SK-N-SH treated with all-trans-retinoic acid at 6 μM for 48 hours (cell line): Measurements from ENCODE around the gene NEURL1.

ENCODE experiments used
- CREB5 ChIP-seq: fragments of 250-450 bp; sonication (Bioruptor Pico); IDR thresholded peaks from 2 replicates; pipeline ENCODE4 v1.5.1; 2020; ENCODE audit warnings: low read depth, mild to moderate bottlenecking, moderate library complexity
- CSDC2 ChIP-seq: fragments of 250-450 bp; sonication (Bioruptor Pico); IDR thresholded peaks from 2 replicates; pipeline ENCODE4 v1.5.0; 2020; ENCODE audit warnings: mild to moderate bottlenecking, moderate library complexity
- CSRNP3 ChIP-seq: fragments of 250-450 bp; sonication (Bioruptor Pico); IDR thresholded peaks from 2 replicates; pipeline ENCODE4 v1.5.1; 2021; ENCODE audit warnings: mild to moderate bottlenecking, moderate library complexity
- RARB ChIP-seq: fragments of 250-450 bp; sonication (Bioruptor Pico); IDR thresholded peaks from 2 replicates; pipeline ENCODE4 v1.8.0; 2021; ENCODE audit warnings: mild to moderate bottlenecking, moderate library complexity
- SNAI2 ChIP-seq: fragments of 250-450 bp; sonication (Bioruptor Pico); IDR thresholded peaks from 2 replicates; pipeline ENCODE4 v1.5.0; 2020; ENCODE audit warnings: mild to moderate bottlenecking, moderate library complexity
- TCF4 ChIP-seq: fragments of 250-450 bp; sonication (Bioruptor Pico); IDR thresholded peaks from 2 replicates; pipeline ENCODE4 v1.8.0; 2021; ENCODE audit warnings: mild to moderate bottlenecking, moderate library complexity, borderline replicate concordance
- TSHZ2 ChIP-seq: fragments of 250-450 bp; sonication (Bioruptor Pico); IDR thresholded peaks from 2 replicates; pipeline ENCODE4 v1.5.0; 2020; ENCODE audit warnings: mild to moderate bottlenecking, moderate library complexity
- ZFP3 ChIP-seq: fragments of 250-450 bp; sonication (Bioruptor Pico); IDR thresholded peaks from 2 replicates; pipeline ENCODE4 v1.5.0; 2020; ENCODE audit warnings: mild to moderate bottlenecking, moderate library complexity
- ZFP30 ChIP-seq: fragments of 450-650 bp; formaldehyde crosslinking; IDR thresholded peaks from 2 replicates; pipeline ENCODE4 v1.5.0; 2022; ENCODE audit warnings: mild to moderate bottlenecking, moderate library complexity
- ZNF565 ChIP-seq: fragments of 450-650 bp; formaldehyde crosslinking; conservative IDR thresholded peaks from 2 replicates; pipeline ENCODE4 v1.5.0; 2020; ENCODE audit warnings: low read depth, mild to moderate bottlenecking, moderate library complexity
- ZNF70 ChIP-seq: fragments of 450-650 bp; formaldehyde crosslinking; IDR thresholded peaks from 2 replicates; pipeline ENCODE4 v1.5.0; 2020; ENCODE audit warnings: mild to moderate bottlenecking, moderate library complexity

- no peak for TF ChIP-seq CSRNP3 (CRISPR knock-in tag)
- no peak for TF ChIP-seq SNAI2
- TF ChIP-seq TCF4 (CRISPR knock-in tag), result no peak
- no peak for TF ChIP-seq RARB (CRISPR knock-in tag)
- no peak for TF ChIP-seq ZFP30 (CRISPR knock-in tag)
- TF ChIP-seq ZNF70 (CRISPR knock-in tag), result no peak
- TF ChIP-seq CSDC2, result no peak
- no peak for TF ChIP-seq CREB5 (CRISPR knock-in tag)
- TF ChIP-seq ZNF565 (CRISPR knock-in tag), result no peak
- no peak for TF ChIP-seq TSHZ2
- no peak for TF ChIP-seq ZFP3 (CRISPR knock-in tag)
These were observed 80.9 kb downstream of the NEURL1 start for GRCh38 chr10:103574097-103575061.
